Panc1 (cell line): ENCODE results near the gene ZMYND15. TPM values are rescaled to one million over a fixed set of nuclear protein-coding genes. Genes with fewer than 3 reads are reported as not detected.

Experiments used
- ATAC-seq: fragments of 200-7000 bp; cut with Tn5 transposase; 2 replicates; pipeline ENCODE4 v1.9.1; 2020; ENCODE audit warnings: mild to moderate bottlenecking, moderate library complexity
- BruUV-seq: library from RNA; stranded (reverse); fragments of 400-500 nt; replicated peaks from 2 replicates; lab custom pipeline; 2021; lab: Mats Ljungman, UMichigan
- CTCF ChIA-PET: fragments of 300-600 bp; sonication (Branson Sonifier 250); formaldehyde crosslinking; loops from one replicate; lab custom pipeline; 2022; ENCODE audit warnings: antibody characterized with exemption; lab: Charles Lee
- POLR2A ChIA-PET: fragments of 300-600 bp; sonication (Branson Sonifier 250); formaldehyde crosslinking; loops from one replicate; lab custom pipeline; 2022; ENCODE audit warnings: antibody characterized with exemption; lab: Charles Lee
- DNase-seq: peaks from one replicate; pipeline ENCODE4 v3.0.0-alpha.2; 2010; ENCODE audit warnings: low read depth, low spot score
- H3K27ac ChIP-seq: 2 replicates; pipeline ENCODE4 v1.5.1; 2011; ENCODE audit warnings: mild to moderate bottlenecking, low read length, inconsistent platforms
- H3K27me3 ChIP-seq: fragments of 200-500 bp; sonication (Bioruptor generic); 2 replicates; pipeline ENCODE4 v1.6.0; 2014; ENCODE audit warnings: low read length, inconsistent platforms; ENCODE audit not compliant: control insufficient read depth, insufficient read depth
- H3K36me3 ChIP-seq: fragments of 200-500 bp; sonication (Bioruptor generic); 2 replicates; pipeline ENCODE4 v1.5.1; 2014; ENCODE audit warnings: inconsistent platforms, mild to moderate bottlenecking, low read length, moderate library complexity; ENCODE audit not compliant: control insufficient read depth, insufficient read depth
- H3K4me1 ChIP-seq: 2 replicates; pipeline ENCODE4 v1.5.1; 2011; ENCODE audit warnings: inconsistent platforms, mild to moderate bottlenecking, low read length, moderate library complexity; ENCODE audit not compliant: control insufficient read depth, insufficient read depth
- H3K4me3 ChIP-seq, 2 experiments: 2 replicates each; pipeline ENCODE4 v1.5.1; 2011 to 2012; ENCODE audit warnings: low read depth in 2 of 2, low read length in 2 of 2, mild to moderate bottlenecking in 2 of 2, inconsistent platforms in 1 of 2, moderate library complexity in 1 of 2
- H3K9me3 ChIP-seq: fragments of 200-500 bp; sonication (Bioruptor generic); 2 replicates; pipeline ENCODE4 v1.5.1; 2014; ENCODE audit warnings: low read depth, mild to moderate bottlenecking, inconsistent platforms, low read length, moderate library complexity; ENCODE audit not compliant: control insufficient read depth, insufficient read depth
- CTCF ChIP-seq: fragments of 450-650 bp; IDR thresholded peaks from 2 replicates; pipeline ENCODE4 v1.5.1; 2017; ENCODE audit warnings: mild to moderate bottlenecking
- POLR2AphosphoS5 ChIP-seq: IDR thresholded peaks from 2 replicates; pipeline ENCODE4 v1.6.1; 2012; ENCODE audit warnings: mild to moderate bottlenecking, low read depth, low read length, moderate library complexity
- REST ChIP-seq, 2 experiments: IDR thresholded peaks; 2 replicates each; pipeline ENCODE4 v1.6.1; 2011 to 2012; ENCODE audit warnings: low read depth in 2 of 2, control low read depth in 1 of 2, low read length in 1 of 2, mild to moderate bottlenecking in 1 of 2, moderate library complexity in 1 of 2; ENCODE audit not compliant: insufficient read depth in 1 of 2
- SIN3A ChIP-seq: IDR thresholded peaks from 2 replicates; pipeline ENCODE4 v1.6.1; 2012; ENCODE audit warnings: low read depth, mild to moderate bottlenecking, low read length, moderate library complexity, borderline replicate concordance; ENCODE audit not compliant: insufficient read depth
- TCF7L2 ChIP-seq: IDR thresholded peaks from 2 replicates; pipeline ENCODE4 v1.6.1; 2011; ENCODE audit warnings: mild to moderate bottlenecking, low read depth, low read length, inconsistent platforms
- in situ Hi-C: cut with HindIII; loops from 2 replicates; pipeline ENCODE4 v1.10.0; 2016; ENCODE audit warnings: low sequenced_read_pairs, low pct_unique_long_range_greater_than_20kb
- intact Hi-C: fragments of 100-400 bp; cut with micrococcal nuclease; formaldehyde crosslinking; loops from one replicate; pipeline ENCODE4 v1.10.0; 2022; ENCODE audit not compliant: unreplicated experiment
- total RNA-seq: library from RNA; stranded (reverse); gene quantifications from one replicate; pipeline ENCODE4 v1.2.1, GENCODE V29; 2021; ENCODE audit not compliant: unreplicated experiment

The ZMYND15 gene
- total RNA-seq, 1 experiment from 2014 or later: 0.28 TPM

GRCh38 chr17:4706121-4706520 is 33.5 kb upstream of the ZMYND15 start:
- peaks cover 6% of the 10 kb centered on the region; the same call in 1 of the 2 replicates for H3K4me1 ChIP-seq
- ChIA-PET POLR2A (no interaction called here), CTCF (no interaction called here)
- in situ Hi-C loops (no loop called here), intact Hi-C loops (no loop called here)
- ATAC-seq (no peak), DNase-seq (no peak)
- BruUV-seq: no TSS peak
- TF ChIP-seq TCF7L2: no peak
- no peak for TF ChIP-seq POLR2AphosphoS5
- no peak for TF ChIP-seq REST (IDR thresholded peaks at IDR 0.05; ENCODE audit: insufficient read depth in 1 of 2, low read depth in 2 of 2, low read length in 1 of 2)
- TF ChIP-seq SIN3A: no peak
- no peak for TF ChIP-seq CTCF
- no peak overlapping the region for H3K4me3 ChIP-seq
- no peaks in the 10 kb centered on the region for H3K9me3 ChIP-seq
- H3K36me3 ChIP-seq: peaks cover 6% of the 10 kb centered on the region; the same call in 1 of the 2 replicates
- H3K27ac ChIP-seq: no peak overlapping the region
- no peaks in the 10 kb centered on the region for H3K27me3 ChIP-seq

- peaks cover 2% of the 10 kb centered on the region; the same call in 1 of the 2 replicates for H3K36me3 ChIP-seq
- H3K9me3 ChIP-seq: no peaks in the 10 kb centered on the region
- in situ Hi-C loops (no loop called here), intact Hi-C loops (no loop called here)
- H3K27me3 ChIP-seq: no peaks in the 10 kb centered on the region
- H3K4me1 ChIP-seq: peaks cover 4% of the 10 kb centered on the region
- no peak for TF ChIP-seq CTCF
- no peak for TF ChIP-seq REST (IDR thresholded peaks at IDR 0.05; ENCODE audit: insufficient read depth in 1 of 2, low read depth in 2 of 2, low read length in 1 of 2)
- no peak for TF ChIP-seq TCF7L2
- no peak for TF ChIP-seq POLR2AphosphoS5
- no peak for TF ChIP-seq SIN3A
- POLR2A ChIA-PET: no interaction called here
- H3K4me3 ChIP-seq: no peak overlapping the region
- BruUV-seq: no TSS peak
- no peak for ATAC-seq
- CTCF ChIA-PET: no interaction called here
- DNase-seq: no peak
- H3K27ac ChIP-seq: no peak overlapping the region
Measured at GRCh38 chr17:4708436-4708835, 31.2 kb upstream of the ZMYND15 start.
